Epithelial cell of proximal tubule (primary cell): ENCODE results near the gene INPP5D. TPM values are rescaled to one million over a fixed set of nuclear protein-coding genes. Genes with fewer than 3 reads are reported as not detected.

Source experiments
- DNase-seq: peaks from one replicate; pipeline ENCODE4 v3.0.0-alpha.2; 2011; ENCODE audit warnings: low read depth
- H3K4me3 ChIP-seq: 2 replicates; pipeline ENCODE4 v1.5.1; 2011; ENCODE audit warnings: low read depth, mild to moderate bottlenecking, low read length
- total RNA-seq: library from RNA; depleted of rRNA; stranded (reverse); fragments of >200 nt; gene quantifications from 2 replicates; pipeline ENCODE4 v1.2.3, GENCODE V29; 2015
- TF ChIP-seq, protein P1 (sequence below): conservative IDR thresholded peaks from 2 replicates; pipeline ENCODE4 v1.5.1; 2012; ENCODE audit warnings: low read depth, mild to moderate bottlenecking, low read length

INPP5D gene
- total RNA-seq, 1 donor from 2014 or later, result 1.8 TPM

DNA sequence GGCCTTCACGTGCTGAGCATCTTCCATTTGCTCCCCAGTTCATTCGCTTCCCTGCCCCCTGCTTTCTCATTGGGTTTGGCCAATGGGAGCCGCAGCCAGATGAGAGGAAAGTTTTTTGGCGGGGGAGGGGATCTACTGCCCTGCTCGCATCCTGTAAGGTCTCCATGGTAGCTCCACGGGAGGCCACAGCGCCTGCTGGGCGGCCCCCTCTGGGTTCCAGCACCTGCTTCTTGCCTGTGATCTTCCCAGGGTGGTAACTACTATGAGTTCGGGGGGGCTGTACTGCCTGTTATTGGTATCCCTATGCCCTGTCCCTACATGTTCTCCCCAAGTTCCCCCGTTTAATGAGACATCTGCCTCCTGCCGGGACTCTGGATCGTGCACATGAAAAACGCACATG is 57.2 kb downstream of the INPP5D start:
- TF ChIP-seq, protein P1, sequence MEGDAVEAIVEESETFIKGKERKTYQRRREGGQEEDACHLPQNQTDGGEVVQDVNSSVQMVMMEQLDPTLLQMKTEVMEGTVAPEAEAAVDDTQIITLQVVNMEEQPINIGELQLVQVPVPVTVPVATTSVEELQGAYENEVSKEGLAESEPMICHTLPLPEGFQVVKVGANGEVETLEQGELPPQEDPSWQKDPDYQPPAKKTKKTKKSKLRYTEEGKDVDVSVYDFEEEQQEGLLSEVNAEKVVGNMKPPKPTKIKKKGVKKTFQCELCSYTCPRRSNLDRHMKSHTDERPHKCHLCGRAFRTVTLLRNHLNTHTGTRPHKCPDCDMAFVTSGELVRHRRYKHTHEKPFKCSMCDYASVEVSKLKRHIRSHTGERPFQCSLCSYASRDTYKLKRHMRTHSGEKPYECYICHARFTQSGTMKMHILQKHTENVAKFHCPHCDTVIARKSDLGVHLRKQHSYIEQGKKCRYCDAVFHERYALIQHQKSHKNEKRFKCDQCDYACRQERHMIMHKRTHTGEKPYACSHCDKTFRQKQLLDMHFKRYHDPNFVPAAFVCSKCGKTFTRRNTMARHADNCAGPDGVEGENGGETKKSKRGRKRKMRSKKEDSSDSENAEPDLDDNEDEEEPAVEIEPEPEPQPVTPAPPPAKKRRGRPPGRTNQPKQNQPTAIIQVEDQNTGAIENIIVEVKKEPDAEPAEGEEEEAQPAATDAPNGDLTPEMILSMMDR, result no peak
- H3K4me3 ChIP-seq, result no peak overlapping the region
- DNase-seq, result no peak

DNA sequence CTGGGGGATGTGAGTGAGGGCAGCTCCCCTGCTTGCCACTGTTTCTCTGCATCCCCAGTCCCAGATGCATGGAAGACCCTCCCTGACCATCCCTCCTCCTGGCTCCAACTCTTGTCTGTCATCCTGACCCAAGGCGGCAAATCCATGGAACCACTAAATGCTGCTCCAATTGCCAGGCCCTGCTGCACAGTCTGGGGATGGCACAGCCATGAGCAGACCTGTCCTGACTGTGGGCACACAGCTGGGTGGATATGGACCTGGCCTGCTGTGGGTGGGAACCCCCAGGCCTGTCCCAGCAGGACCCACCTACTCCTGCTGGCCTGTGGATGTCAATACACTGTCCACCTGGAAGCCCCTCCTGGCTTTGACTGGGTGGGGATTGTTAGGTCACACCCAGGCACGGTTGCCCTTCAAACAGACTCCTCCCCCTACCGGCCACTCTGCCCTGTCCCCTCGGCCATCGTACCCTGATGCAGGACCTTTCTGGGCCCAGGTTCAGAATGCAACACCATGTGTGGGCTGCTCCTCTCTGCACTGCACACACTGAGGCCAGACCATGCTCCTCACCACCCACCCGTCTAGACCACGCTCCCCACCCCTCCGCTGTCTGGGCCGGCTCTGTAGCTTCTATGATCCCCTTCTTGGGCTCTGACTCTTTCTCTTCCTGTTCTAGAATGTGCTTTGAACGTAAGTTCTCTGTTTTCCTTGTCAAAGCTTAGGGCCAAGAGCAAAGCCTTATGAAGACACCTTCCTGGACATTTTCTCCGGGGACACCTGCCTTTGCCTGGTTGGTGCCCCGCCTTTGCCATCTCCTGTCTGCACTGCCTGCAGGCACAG is 57.9 kb downstream of the INPP5D start:
- no peak for DNase-seq
- H3K4me3 ChIP-seq, result no peak overlapping the region
- TF ChIP-seq, protein P1, result no peak

DNA sequence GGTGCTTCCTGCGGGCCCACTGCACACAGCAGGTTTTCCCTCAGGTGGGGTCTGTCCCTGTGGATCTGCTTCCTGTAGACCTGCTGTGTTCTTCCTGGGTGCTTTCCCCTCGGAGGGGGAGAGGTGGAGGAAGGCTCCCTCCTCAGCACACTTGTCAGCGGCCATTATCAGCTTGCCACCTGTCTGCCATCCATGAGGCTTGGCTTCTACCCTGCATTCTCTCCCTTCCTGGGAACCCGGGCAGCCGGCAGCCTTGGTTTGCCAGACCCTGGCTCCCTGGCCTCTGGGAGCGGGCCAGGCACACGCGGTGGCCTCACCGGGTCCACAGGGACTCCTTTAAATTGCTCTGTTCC is 58.5 kb downstream of the INPP5D start:
- DNase-seq, result no peak
- H3K4me3 ChIP-seq, result no peak overlapping the region
- TF ChIP-seq, protein P1, result no peak

DNA sequence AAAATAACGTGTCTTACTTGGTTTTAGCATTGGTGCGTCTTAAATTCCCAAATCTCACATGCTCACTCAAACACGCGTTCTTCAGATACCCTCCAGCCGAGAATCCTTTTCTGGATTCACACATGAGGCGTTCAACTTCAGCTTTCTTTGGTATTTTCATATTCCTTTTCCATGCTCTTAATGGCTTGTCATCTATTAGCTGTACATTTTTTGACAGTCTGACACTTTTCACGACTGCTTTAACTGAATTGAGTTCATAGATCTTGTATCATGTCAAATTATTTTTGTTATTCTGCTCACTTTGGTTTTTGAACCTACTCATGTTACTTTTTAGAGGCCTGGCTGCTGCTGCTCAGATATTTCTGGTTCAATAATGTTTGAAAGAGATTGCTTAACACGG is 59.0 kb downstream of the INPP5D start:
- TF ChIP-seq, protein P1, result no peak
- no peak for DNase-seq
- H3K4me3 ChIP-seq, result no peak overlapping the region

DNA sequence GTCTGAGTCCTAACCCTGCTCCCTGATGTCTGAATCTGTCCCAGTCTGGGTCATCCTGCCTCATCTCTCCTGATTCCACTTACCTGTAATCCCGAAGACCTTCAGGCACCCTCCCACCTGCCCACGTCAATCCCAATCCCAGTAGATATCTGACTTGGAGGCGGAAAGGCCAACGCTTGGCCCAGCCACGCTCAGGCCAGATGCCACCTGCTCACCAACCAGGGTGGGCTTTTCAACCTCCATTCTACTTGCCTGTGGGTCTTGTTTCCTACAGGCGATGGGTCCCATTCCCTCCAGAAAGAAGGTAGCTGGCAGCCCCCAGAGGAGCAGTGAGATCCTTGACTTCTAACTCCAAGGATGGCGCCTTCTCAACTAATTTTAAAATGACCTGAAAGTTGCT is 59.7 kb downstream of the INPP5D start:
- H3K4me3 ChIP-seq, result no peak overlapping the region
- no peak for DNase-seq
- TF ChIP-seq, protein P1, result no peak

DNA sequence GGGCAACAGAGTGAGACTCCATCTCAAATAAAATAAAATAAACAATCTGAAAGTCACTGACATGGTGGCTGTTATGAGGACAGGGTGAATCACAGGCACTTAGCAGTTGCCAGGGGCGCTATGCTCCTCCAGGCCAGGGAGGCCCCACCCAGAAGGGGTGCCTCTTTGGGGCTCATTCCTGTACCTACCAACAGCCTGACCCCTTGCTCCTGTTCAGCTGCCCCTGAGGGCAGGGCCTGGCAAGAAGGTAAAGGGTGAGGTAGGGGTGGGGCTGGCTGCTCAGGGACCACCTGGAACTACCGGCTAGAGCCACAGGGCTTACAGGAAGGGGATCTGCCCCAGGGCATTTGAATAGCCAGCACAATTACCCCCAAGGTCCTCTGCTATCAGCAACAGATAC is 60.3 kb downstream of the INPP5D start:
- TF ChIP-seq, protein P1, result no peak
- no peak for DNase-seq
- H3K4me3 ChIP-seq, result no peak overlapping the region

DNA sequence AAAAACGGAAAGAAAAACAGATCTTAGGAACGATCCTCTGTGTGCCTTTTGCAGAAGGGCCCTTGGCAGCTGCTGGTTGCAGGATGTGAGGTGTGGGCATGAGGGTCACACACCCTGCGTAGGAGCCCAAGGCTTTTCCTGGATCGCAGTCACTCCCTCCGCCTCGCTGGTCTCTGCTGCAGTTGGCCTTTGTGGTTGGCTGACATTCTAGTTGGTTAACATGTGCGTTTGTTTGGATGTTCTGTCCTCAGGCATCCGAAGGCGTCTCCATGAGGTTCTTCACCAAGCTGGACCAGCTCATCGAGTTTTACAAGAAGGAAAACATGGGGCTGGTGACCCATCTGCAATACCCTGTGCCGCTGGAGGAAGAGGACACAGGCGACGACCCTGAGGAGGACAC is 61.7 kb downstream of the INPP5D start:
- no peak for DNase-seq
- TF ChIP-seq, protein P1, result no peak
- H3K4me3 ChIP-seq, result no peak overlapping the region
